Fibroblast of pulmonary artery (primary cell): ENCODE results near the gene HS3ST4.
"Not testable (repeated sequence)": the region's sequence is repeated elsewhere in the genome, so short reads cannot be mapped to it uniquely, and the experiment has no call there.

Experiments
- DNase-seq: peaks from one replicate; pipeline ENCODE4 v3.0.0-alpha.2; 2010; ENCODE audit warnings: low read depth
- H3K4me3 ChIP-seq: replicated peaks from 2 replicates; pipeline ENCODE4 v1.5.1; 2011; ENCODE audit warnings: low read depth, mild to moderate bottlenecking, control low read depth, low read length, moderate library complexity
- TF ChIP-seq, protein P1 (sequence below): IDR thresholded peaks from 2 replicates; pipeline ENCODE4 v1.5.1; 2011; ENCODE audit warnings: mild to moderate bottlenecking, control low read depth, low read length, inconsistent platforms; ENCODE audit errors: missing control alignments

The HS3ST4 gene

DNA sequence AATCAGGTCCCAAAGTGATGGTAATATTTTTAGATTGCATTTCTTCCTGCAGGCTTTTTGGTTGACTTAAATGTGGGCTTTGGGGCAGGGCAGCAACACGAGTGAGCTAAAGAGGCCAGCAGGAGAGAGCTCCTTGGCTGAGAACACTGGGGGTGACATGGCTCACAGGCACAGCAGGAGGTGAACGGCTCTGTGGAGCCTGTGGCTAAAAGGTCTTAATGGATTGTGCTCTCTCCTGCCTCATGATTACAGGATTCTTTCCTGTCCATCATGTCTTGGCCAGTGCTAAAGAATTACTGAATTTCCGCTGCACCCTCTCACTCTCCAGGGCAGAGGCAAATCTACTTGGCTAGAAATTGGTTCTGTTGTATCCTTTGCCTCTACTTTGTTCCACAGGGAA lies 366.6 kb downstream of the HS3ST4 start:
- no peak overlapping the region for H3K4me3 ChIP-seq
- no peak for DNase-seq
- TF ChIP-seq, protein P1, sequence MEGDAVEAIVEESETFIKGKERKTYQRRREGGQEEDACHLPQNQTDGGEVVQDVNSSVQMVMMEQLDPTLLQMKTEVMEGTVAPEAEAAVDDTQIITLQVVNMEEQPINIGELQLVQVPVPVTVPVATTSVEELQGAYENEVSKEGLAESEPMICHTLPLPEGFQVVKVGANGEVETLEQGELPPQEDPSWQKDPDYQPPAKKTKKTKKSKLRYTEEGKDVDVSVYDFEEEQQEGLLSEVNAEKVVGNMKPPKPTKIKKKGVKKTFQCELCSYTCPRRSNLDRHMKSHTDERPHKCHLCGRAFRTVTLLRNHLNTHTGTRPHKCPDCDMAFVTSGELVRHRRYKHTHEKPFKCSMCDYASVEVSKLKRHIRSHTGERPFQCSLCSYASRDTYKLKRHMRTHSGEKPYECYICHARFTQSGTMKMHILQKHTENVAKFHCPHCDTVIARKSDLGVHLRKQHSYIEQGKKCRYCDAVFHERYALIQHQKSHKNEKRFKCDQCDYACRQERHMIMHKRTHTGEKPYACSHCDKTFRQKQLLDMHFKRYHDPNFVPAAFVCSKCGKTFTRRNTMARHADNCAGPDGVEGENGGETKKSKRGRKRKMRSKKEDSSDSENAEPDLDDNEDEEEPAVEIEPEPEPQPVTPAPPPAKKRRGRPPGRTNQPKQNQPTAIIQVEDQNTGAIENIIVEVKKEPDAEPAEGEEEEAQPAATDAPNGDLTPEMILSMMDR: no peak

DNA sequence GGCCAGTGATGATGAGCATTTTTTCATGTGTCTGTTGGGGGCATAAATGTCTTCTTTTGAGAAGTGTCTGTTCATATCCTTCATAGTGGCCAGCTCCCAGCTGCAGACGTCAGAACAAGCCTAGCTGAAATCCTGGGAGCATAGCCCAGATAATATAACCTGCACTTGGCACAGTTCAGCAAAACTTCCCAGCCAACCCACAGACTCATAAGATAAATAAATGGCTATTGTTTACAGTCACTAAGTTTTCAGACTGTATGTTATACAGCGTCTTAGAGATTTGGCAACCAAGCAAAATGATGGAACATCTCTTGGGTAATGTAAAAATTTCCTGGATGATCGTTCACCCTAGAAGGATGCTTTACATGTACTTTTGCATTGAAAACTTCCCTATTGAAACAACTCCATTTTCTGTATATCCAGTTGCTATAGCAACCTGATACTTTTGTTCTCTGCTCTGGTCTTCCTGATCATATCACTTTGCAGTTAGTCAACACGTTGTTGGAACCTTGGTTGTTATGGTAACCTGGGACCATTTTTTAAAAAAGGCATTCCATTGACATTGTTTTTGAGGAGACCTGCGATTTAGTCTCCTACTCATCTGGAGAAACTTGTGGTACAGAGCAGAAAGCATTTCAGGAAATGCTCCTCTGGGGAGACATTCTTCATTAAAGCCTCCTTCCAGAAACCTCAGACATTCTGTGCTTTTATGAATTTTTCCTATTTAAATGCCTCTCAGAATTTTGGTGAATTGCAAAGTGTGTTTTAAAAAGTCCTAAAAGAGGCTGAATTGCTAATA lies 378.7 kb downstream of the HS3ST4 start:
- TF ChIP-seq, protein P1: no peak
- DNase-seq: no peak
- H3K4me3 ChIP-seq: no peak overlapping the region

DNA sequence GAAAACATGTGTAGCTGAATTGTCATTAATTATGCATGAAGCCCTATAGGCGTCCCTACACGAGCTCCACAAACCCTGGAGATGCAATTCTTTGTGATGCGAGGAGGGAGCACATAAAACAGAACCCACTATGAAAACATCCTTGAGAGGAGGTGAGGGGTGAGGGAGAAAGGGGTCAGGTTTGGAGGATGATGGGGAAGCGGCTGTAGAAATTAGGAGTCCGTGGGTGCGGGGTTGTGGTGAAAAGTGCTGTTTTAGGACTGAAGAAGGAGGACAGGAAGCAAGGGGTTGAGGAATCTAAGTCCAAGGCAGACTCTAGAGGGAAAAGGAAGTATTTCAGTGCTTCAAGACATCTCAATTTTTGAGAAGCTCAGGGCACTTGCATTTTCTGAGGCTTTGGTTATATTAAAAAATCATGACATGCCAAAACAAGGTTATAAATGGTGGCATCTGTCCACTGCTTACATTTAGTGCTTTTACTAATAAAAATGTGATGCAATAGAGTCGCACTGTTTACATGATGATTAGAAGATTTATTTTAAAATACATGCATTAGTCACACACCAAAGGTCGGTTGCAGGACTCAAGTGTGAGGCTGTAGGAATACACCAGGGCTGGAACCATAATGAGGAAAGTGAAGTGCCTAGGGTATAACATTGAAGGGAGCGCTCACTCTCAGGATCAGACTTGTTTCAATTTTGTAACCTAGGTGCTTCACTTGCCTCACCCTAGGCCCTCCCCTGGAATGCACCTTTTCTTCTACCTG lies 379.5 kb downstream of the HS3ST4 start:
- H3K4me3 ChIP-seq: no peak overlapping the region
- TF ChIP-seq, protein P1: no peak
- DNase-seq: no peak

DNA sequence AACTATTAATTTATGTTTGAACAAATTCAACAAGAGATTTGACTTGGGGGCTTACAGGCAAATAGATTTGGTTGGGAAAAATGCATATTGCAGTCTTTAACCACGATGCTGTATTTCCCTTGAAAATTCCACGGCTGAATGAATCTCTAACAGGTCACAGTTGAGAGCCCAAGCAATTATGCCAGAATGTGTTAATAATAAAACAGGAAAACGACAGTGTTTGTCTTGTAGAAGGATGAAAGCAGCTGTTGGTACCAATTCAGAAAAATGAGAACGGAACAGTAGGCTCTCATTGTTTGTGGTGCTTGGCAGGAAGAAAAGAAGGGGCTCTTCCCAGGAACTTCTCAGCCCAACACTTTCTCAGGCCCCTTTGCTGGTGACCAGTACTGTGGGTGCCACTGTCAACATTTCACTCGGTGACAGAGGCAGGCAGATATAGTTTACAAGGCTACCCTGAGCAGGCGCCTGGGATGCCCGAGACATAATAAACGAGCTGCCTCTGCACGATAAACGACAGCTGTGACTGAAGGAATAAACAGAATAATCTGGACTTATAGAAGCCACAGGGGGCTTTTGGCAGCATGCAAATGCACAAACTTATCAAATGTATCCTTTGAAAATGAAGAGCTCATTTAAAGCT lies 387.1 kb downstream of the HS3ST4 start:
- no peak overlapping the region for H3K4me3 ChIP-seq
- TF ChIP-seq, protein P1: no peak
- no peak for DNase-seq

DNA sequence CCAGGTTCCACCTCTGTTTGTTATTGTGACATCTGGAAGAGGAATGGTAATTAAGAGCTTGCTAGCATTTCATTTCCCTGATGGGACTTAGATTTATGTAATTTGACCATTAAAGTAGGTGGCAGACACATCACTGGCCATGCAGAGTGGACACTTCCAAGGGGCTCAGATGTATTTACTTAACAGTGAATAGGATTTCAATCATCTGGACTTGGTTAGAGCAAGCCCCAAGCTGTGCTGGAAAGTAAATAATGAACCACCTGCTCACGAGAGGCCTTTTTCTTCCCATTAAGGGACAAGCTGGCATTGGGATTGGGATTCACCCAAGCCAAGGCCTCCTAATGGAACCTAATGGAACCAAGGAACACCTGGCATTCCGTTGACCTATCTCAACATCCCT lies 395.3 kb downstream of the HS3ST4 start:
- TF ChIP-seq, protein P1: no peak
- DNase-seq: no peak

DNA sequence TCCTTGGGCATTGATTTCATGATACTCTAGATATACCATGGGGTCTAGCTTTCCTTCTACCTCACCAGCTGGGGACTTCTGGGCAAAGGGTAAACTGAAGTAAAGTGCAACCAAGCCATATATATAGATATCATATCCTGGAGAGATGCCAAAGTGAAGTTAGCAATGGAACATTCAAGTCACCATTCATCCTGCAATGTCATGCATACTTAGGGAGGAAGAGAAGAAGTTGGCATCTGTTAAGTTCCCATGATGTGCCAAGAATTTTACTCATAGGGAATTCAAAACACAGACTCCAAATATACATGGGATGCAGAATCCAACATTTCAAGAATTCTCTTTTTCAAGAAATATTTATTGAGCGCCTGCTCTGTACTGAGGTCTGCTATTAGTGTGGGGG lies 399.8 kb downstream of the HS3ST4 start:
- H3K4me3 ChIP-seq: no peak overlapping the region
- TF ChIP-seq, protein P1: no peak
- no peak for DNase-seq

More for the DNA sequence above, 395.3 kb downstream of the HS3ST4 start:
- no peak overlapping the region for H3K4me3 ChIP-seq

DNA sequence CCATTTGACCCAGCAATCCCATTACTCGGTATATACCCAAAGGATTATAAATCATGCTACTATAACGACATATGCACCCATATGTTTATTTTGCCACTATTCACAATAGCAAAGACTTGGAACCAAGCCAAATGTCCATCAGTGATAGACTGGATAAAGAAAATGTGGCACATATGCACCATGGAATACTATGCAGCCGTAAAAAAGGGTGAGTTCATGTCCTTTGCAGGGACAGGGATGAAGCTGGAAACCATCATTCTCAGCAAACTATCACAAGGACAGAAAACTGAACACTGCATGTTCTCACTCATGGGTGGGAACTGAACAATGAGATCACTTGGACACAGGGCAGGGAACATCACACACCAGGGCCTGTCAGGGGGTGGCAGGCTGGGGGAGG lies 406.4 kb downstream of the HS3ST4 start:
- DNase-seq, H3K4me3 ChIP-seq: not testable (repeated sequence)
